ENCODE data around the gene TBC1D22A.
"Not testable (repeated sequence)": the region's sequence is repeated elsewhere in the genome, so short reads cannot be mapped to it uniquely, and the experiment has no call there.

TBC1D22A gene

DNA sequence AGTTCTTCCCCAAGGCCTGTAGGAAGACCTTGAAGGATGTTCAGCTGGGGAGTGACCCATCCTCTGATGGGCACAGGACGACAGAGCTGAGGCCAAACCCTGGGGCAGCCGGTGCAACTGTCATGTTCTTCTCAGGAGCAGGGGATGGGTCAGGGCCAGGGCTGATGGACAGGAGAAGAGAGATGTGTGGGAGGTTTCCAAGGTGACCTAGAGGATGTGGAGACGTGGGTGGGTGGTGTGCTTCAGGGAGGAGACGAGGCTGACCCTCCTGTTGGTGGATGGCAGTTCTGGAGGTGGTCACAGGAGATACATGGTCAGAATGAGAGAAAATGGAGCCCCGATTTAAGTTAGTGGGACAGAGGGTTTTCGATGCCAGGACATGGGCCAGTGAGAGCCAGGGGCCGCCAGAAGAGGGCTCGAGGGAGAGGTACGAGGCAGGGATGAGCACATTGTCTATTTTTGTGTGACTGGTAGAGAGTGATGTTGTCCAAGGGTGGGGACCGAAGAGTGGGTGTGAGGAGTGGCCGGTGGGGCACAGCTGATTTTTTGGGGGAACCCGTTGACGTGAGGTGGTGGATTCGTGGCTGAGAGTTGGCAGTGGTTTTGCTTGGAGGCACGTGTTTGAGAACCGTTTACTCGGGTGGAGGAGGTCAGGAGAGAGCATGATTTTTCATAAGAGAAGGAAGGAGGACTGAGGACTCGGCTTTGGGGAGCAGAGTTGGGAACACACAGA lies 14.6 kb downstream of the TBC1D22A start:
- no peak overlapping the region for H3K4me3 ChIP-seq (replicated peaks in 1 of 2; ENCODE audit: low read depth in 2 of 2, low read length in 2 of 2)
- DNase-seq (ENCODE audit: low read depth in 2 of 2) = no peak
- no peak for TF ChIP-seq CTCF (IDR thresholded peaks at IDR 0.05; ENCODE audit: low read depth, low read length)

DNA sequence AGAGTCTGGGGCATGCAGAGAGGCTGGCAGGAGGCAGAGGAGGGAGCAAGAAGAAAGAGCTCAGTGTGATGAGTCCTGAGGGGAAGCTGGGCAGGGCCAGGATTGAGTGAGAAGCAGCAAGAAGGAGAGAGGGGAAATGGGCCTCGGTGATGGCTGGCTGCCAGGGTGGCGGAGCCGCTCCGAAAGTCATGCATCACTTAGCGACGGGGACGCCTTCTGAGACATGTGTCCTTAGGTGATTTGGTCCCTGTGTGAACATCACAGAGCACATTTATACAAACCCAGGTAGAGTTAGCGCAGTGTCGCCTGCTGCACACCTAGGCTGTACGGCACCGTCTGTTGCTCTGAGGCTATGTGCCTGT lies 15.1 kb downstream of the TBC1D22A start:
- DNase-seq (ENCODE audit: low read depth in 2 of 2) = no peak
- no peak for TF ChIP-seq CTCF (IDR thresholded peaks at IDR 0.05; ENCODE audit: low read depth, low read length)
- no peak overlapping the region for H3K4me3 ChIP-seq (replicated peaks in 1 of 2; ENCODE audit: low read depth in 2 of 2, low read length in 2 of 2)

GRCh38 chr22:46779023-46779422 lies 16.6 kb downstream of the TBC1D22A start:
- no peak for TF ChIP-seq CTCF (IDR thresholded peaks at IDR 0.05; ENCODE audit: low read depth, low read length)
- H3K4me3 ChIP-seq (replicated peaks in 1 of 2; ENCODE audit: low read depth in 2 of 2, low read length in 2 of 2) = no peak overlapping the region
- DNase-seq (ENCODE audit: low read depth in 2 of 2) = no peak

GRCh38 chr22:46779651-46780050 lies 17.2 kb downstream of the TBC1D22A start:
- H3K4me3 ChIP-seq (replicated peaks in 1 of 2; ENCODE audit: low read depth in 2 of 2, low read length in 2 of 2) = no peak overlapping the region
- DNase-seq (ENCODE audit: low read depth in 2 of 2) = no peak
- TF ChIP-seq CTCF (IDR thresholded peaks at IDR 0.05; ENCODE audit: low read depth, low read length) = no peak

GRCh38 chr22:46780453-46780852 lies 18.0 kb downstream of the TBC1D22A start:
- TF ChIP-seq CTCF (IDR thresholded peaks at IDR 0.05; ENCODE audit: low read depth, low read length) = no peak
- H3K4me3 ChIP-seq (replicated peaks in 1 of 2; ENCODE audit: low read depth in 2 of 2, low read length in 2 of 2) = no peak overlapping the region
- DNase-seq (ENCODE audit: low read depth in 2 of 2) = no peak

- TF ChIP-seq CTCF (IDR thresholded peaks at IDR 0.05; ENCODE audit: low read depth, low read length) = no peak
- no peak for DNase-seq (ENCODE audit: low read depth in 2 of 2)
- H3K4me3 ChIP-seq (replicated peaks in 1 of 2; ENCODE audit: low read depth in 2 of 2, low read length in 2 of 2) = no peak overlapping the region
Observed at GRCh38 chr22:46781291-46781690, 18.8 kb downstream of the TBC1D22A start.

DNA sequence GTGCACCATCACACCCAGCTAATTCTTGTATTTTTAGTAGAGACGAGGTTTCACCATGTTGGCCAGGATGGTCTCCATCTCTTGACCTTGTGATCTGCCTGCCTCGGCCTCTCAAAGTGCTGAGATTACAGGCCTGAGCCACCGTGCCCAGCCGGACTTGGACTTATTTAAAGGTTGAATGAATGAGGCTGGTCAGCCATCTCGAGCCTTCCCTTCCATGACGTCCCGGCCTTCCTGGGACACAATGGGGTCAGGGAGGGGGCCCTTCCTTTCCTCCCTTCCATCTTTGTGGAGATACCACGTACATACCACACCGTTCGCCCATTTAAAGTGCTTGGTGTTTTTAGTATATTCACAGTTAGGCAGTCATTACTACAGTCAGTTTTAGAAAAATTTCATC lies 19.8 kb downstream of the TBC1D22A start:
- not testable (repeated sequence) for H3K4me3 ChIP-seq (replicated peaks in 1 of 2; ENCODE audit: low read depth in 2 of 2, low read length in 2 of 2); DNase-seq (ENCODE audit: low read depth in 2 of 2)
